Stomach smooth muscle (tissue), 2 donors: ENCODE results near the gene DPH1.

Source experiments
- H3K27ac ChIP-seq: one replicate; pipeline ENCODE4 v1.7.0; 2013; ENCODE audit warnings: mild to moderate bottlenecking, low read length, inconsistent platforms
- H3K27me3 ChIP-seq, 2 donors: one replicate each; pipeline ENCODE4 v1.7.0; 2013; ENCODE audit warnings: low read length in 2 of 2; ENCODE audit not compliant: insufficient read depth in 2 of 2, control insufficient read depth in 1 of 2
- H3K36me3 ChIP-seq, 2 donors: one replicate each; pipeline ENCODE4 v1.7.0; 2013; ENCODE audit warnings: low read length in 2 of 2; ENCODE audit not compliant: control insufficient read depth in 2 of 2, insufficient read depth in 2 of 2
- H3K4me1 ChIP-seq: one replicate; pipeline ENCODE4 v1.7.0; 2013; ENCODE audit warnings: low read length; ENCODE audit not compliant: control insufficient read depth, insufficient read depth
- H3K4me3 ChIP-seq, 2 donors: one replicate each; pipeline ENCODE4 v1.7.0; 2013; ENCODE audit warnings: low read length in 2 of 2
- H3K9ac ChIP-seq, 2 donors: one replicate each; pipeline ENCODE4 v1.7.0; 2013; ENCODE audit warnings: low read length in 2 of 2, mild to moderate bottlenecking in 1 of 2
- H3K9me3 ChIP-seq, 2 donors: one replicate each; pipeline ENCODE4 v1.7.0; 2013; ENCODE audit warnings: low read length in 2 of 2; ENCODE audit not compliant: control insufficient read depth in 2 of 2
- donor health status: healthy.
- donor health status: Pancreatic carcinoma.

Gene DPH1

GRCh38 chr17:2051933-2052559 lies 22.1 kb downstream of the DPH1 start:
- Histone ChIP-seq H3K27me3 (peaks cover 20 to 57% of the 10 kb centered on the region in 2 donors), H3K4me1 (peaks cover 45% of the 10 kb centered on the region), H3K27ac (no peak overlapping the region), H3K4me3 (no peak overlapping the region), H3K36me3 (no peaks in the 10 kb centered on the region), H3K9ac (no peak overlapping the region), H3K9me3 (no peaks in the 10 kb centered on the region)

GRCh38 chr17:2053380-2054261 lies 23.7 kb downstream of the DPH1 start:
- Histone ChIP-seq H3K4me3 (peak overlapping the region; percentile 55 to 71), H3K4me1 (peaks cover 45% of the 10 kb centered on the region), H3K9ac (no peak overlapping the region), H3K27me3 (peaks cover 20 to 68% of the 10 kb centered on the region in 2 donors), H3K27ac (peak overlapping the region; percentile 46), H3K36me3 (no peaks in the 10 kb centered on the region), H3K9me3 (no peaks in the 10 kb centered on the region)

DNA sequence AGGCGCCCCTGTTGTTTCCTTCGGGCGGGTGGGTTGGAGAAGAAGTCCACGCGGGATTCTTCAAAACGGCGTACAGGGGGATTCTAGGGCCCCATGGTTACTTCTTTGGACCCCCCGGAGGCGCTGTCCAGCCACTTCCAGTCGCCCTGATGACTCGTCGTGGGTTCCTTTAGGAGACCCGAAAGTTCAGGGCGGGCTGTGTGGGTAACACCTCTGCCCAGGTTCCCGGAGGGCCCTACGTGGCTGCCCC lies 24.2 kb downstream of the DPH1 start:
- H3K4me1 ChIP-seq = peaks cover 39% of the 10 kb centered on the region
- peak overlapping the region; percentile 55 to 71 for H3K4me3 ChIP-seq
- peaks cover 20 to 69% of the 10 kb centered on the region in 2 donors for H3K27me3 ChIP-seq
- H3K9ac ChIP-seq = no peak overlapping the region
- no peaks in the 10 kb centered on the region for H3K36me3 ChIP-seq
- H3K9me3 ChIP-seq = no peaks in the 10 kb centered on the region
- peak overlapping the region; percentile 46 for H3K27ac ChIP-seq

DNA sequence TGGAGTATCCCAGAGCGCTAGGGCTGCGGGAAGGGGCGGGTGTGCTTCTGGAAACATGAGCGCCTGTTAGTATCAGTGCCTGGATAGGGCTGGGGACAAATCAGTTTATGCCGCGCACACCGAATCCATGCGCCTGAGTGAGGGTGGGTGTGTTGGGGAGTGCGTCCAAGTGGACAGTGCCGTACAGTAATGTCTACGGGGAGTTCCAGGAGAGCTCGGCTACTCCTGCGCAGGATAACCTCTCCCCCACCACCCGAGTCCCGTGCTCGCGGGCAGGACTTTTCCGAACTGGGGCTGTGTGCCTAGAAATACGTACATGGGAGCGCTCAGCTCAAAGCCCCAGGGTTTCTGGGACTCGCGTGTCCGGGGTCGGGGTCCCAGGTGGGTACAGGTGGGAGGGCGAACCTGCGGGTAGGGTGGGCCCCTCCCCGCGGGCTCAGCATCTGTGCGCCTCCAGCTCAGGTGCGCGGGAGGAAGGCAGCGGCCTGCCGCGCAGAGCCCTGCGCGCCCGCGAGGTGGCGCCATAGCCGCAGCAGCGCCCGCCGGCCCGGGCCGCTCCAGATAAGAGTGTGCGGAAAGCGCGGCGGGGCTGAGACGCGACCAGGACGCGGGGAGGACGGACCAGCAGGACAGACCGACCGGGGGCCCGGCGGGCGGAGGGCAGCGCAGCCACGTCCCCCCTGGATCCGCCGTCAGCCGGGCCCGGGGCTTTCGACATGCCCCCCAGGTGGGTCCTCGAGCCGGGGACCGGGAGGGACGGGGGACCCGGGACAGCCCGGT lies 24.7 kb downstream of the DPH1 start, which contains the start of gene HIC1:
Gene HIC1, plus strand, starts transcription at position 592 of the 780 bp plus-strand sequence. CDS start 1,588 bp downstream, outside the sequence.
- no peaks in the 10 kb centered on the region for H3K9me3 ChIP-seq
- H3K9ac ChIP-seq = peak within 1 kb of the TSS in 1 of 2 donors; percentile 50
- peaks cover 41% of the 10 kb centered on the region for H3K4me1 ChIP-seq
- H3K27me3 ChIP-seq = peaks cover 20 to 64% of the 10 kb centered on the region in 2 donors
- peak within 1 kb of the TSS; percentile 55 to 71 for H3K4me3 ChIP-seq
- no peaks in the 10 kb centered on the region for H3K36me3 ChIP-seq
- H3K27ac ChIP-seq = peak within 1 kb of the TSS; percentile 46

GRCh38 chr17:2055292-2056205 lies 25.6 kb downstream of the DPH1 start:
- Histone ChIP-seq H3K9ac (peak overlapping the region in 1 of 2 donors; percentile 50), H3K36me3 (no peaks in the 10 kb centered on the region), H3K9me3 (no peaks in the 10 kb centered on the region), H3K27me3 (peaks cover 20 to 61% of the 10 kb centered on the region in 2 donors), H3K4me3 (peak overlapping the region; percentile 35 to 71), H3K27ac (peak overlapping the region; percentile 46), H3K4me1 (peaks cover 49% of the 10 kb centered on the region)

- Histone ChIP-seq H3K9me3 (no peaks in the 10 kb centered on the region), H3K27ac (peak overlapping the region; percentile 46), H3K27me3 (peaks cover 22 to 51% of the 10 kb centered on the region in 2 donors), H3K4me1 (peaks cover 53% of the 10 kb centered on the region), H3K4me3 (peak overlapping the region; percentile 31 to 67), H3K36me3 (peaks cover 4% of the 10 kb centered on the region in 2 donors), H3K9ac (peak overlapping the region in 1 of 2 donors; percentile 21)
Observed at GRCh38 chr17:2056206-2057174, 26.5 kb downstream of the DPH1 start.

- Histone ChIP-seq H3K27ac (no peak overlapping the region), H3K4me1 (peaks cover 56% of the 10 kb centered on the region), H3K36me3 (peaks cover 4 to 7% of the 10 kb centered on the region in 2 donors), H3K9ac (no peak overlapping the region), H3K9me3 (no peaks in the 10 kb centered on the region), H3K4me3 (peak overlapping the region in 1 of 2 donors; percentile 63), H3K27me3 (peaks cover 15 to 45% of the 10 kb centered on the region in 2 donors)
Observed at GRCh38 chr17:2057175-2057759, 27.3 kb downstream of the DPH1 start.

DNA sequence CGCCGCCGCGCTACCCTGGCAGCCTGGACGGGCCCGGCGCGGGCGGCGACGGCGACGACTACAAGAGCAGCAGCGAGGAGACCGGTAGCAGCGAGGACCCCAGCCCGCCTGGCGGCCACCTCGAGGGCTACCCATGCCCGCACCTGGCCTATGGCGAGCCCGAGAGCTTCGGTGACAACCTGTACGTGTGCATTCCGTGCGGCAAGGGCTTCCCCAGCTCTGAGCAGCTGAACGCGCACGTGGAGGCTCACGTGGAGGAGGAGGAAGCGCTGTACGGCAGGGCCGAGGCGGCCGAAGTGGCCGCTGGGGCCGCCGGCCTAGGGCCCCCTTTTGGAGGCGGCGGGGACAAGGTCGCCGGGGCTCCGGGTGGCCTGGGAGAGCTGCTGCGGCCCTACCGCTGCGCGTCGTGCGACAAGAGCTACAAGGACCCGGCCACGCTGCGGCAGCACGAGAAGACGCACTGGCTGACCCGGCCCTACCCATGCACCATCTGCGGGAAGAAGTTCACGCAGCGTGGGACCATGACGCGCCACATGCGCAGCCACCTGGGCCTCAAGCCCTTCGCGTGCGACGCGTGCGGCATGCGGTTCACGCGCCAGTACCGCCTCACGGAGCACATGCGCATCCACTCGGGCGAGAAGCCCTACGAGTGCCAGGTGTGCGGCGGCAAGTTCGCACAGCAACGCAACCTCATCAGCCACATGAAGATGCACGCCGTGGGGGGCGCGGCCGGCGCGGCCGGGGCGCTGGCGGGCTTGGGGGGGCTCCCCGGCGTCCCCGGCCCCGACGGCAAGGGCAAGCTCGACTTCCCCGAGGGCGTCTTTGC lies 28.0 kb downstream of the DPH1 start:
- peaks cover 4 to 8% of the 10 kb centered on the region in 2 donors for H3K36me3 ChIP-seq
- peak overlapping the region; percentile 31 for H3K27ac ChIP-seq
- no peaks in the 10 kb centered on the region for H3K9me3 ChIP-seq
- peaks cover 60% of the 10 kb centered on the region for H3K4me1 ChIP-seq
- H3K27me3 ChIP-seq = peaks cover 15 to 44% of the 10 kb centered on the region in 2 donors
- H3K4me3 ChIP-seq = peak overlapping the region; percentile 12 to 63
- no peak overlapping the region for H3K9ac ChIP-seq
